Thoracic aorta (tissue), 2 donors: ENCODE measurements around the gene ZNF407. TPM values are rescaled to one million over a fixed set of nuclear protein-coding genes. Genes with fewer than 3 reads are reported as not detected.

Experiments
- ATAC-seq: fragments of 150-250 bp; one replicate; pipeline ENCODE4 v1.8.0; 2017; ENCODE audit warnings: low read depth; ENCODE audit not compliant: insufficient number of reproducible peaks, low FRiP score
- DNase-seq: peaks from one replicate; pipeline ENCODE4 v3.0.0-alpha.2; 2020; ENCODE audit warnings: low spot score
- H3K27ac ChIP-seq, 2 donors: fragments of 200-600 bp; sonication (generic); 1 replicate in 1 of 2; 2 replicates in 1 of 2; pipeline ENCODE4 v1.5.1; 2016; ENCODE audit warnings: mild to moderate bottlenecking in 2 of 2, moderate library complexity in 2 of 2
- H3K27me3 ChIP-seq: fragments of 200-600 bp; sonication (generic); replicated peaks from 2 replicates; pipeline ENCODE4 v1.6.0; 2016; ENCODE audit warnings: mild to moderate bottlenecking; ENCODE audit not compliant: insufficient read depth
- H3K36me3 ChIP-seq: fragments of 200-600 bp; sonication (generic); one replicate; pipeline ENCODE4 v1.5.1; 2016
- H3K4me1 ChIP-seq, 2 donors: fragments of 200-600 bp; sonication (generic); 1 replicate in 1 of 2; 2 replicates in 1 of 2; pipeline versions ENCODE4 v1.5.1 to v1.6.0; 2016; ENCODE audit warnings: low read depth in 2 of 2, mild to moderate bottlenecking in 1 of 2; ENCODE audit not compliant: control insufficient read depth in 1 of 2
- H3K4me3 ChIP-seq: fragments of 200-600 bp; sonication (generic); 2 replicates; pipeline ENCODE4 v1.5.1; 2016; ENCODE audit warnings: mild to moderate bottlenecking
- H3K9me3 ChIP-seq: fragments of 200-600 bp; sonication (generic); 2 replicates; pipeline ENCODE4 v1.5.1; 2016
- CTCF ChIP-seq: fragments of 200-600 bp; sonication (generic); IDR thresholded peaks from one replicate; pipeline ENCODE4 v1.5.1; 2019; ENCODE audit warnings: antibody characterized with exemption
- total RNA-seq, 2 donors: library from RNA; depleted of rRNA; stranded (reverse); fragments of >200 nt; gene quantifications; one replicate each; pipeline versions ENCODE4 v1.1.0 to v1.2.3, GENCODE V29; 2016

Gene ZNF407
- total RNA-seq, 2 donors from 2014 or later: 18.7 to 26.7 TPM

GRCh38 chr18:74662622-74663021, 65.0 kb downstream of the ZNF407 start:
- DNase-seq (no peak), ATAC-seq (no peak)
- no peak overlapping the region for H3K27ac ChIP-seq
- no peaks in the 10 kb centered on the region for H3K27me3 ChIP-seq
- no peak overlapping the region for H3K4me3 ChIP-seq
- TF ChIP-seq CTCF: no peak
- no peaks in the 10 kb centered on the region for H3K9me3 ChIP-seq
- no peaks in the 10 kb centered on the region for H3K4me1 ChIP-seq
- H3K36me3 ChIP-seq: peaks cover 5% of the 10 kb centered on the region

- DNase-seq (no peak), ATAC-seq (no peak)
- H3K27ac ChIP-seq: no peak overlapping the region
- H3K9me3 ChIP-seq: no peaks in the 10 kb centered on the region
- no peak for TF ChIP-seq CTCF
- no peaks in the 10 kb centered on the region for H3K4me1 ChIP-seq
- no peak overlapping the region for H3K4me3 ChIP-seq
- H3K27me3 ChIP-seq: no peaks in the 10 kb centered on the region
- peaks cover 5% of the 10 kb centered on the region for H3K36me3 ChIP-seq
Observed at GRCh38 chr18:74665346-74665745, 67.7 kb downstream of the ZNF407 start.

- no peaks in the 10 kb centered on the region for H3K4me1 ChIP-seq
- H3K9me3 ChIP-seq: no peaks in the 10 kb centered on the region
- H3K36me3 ChIP-seq: peaks cover 5% of the 10 kb centered on the region
- no peak for ATAC-seq
- no peak for TF ChIP-seq CTCF
- no peak for DNase-seq
- no peaks in the 10 kb centered on the region for H3K27me3 ChIP-seq
- no peak overlapping the region for H3K27ac ChIP-seq
- H3K4me3 ChIP-seq: no peak overlapping the region
Observed at GRCh38 chr18:74665905-74666304, 68.2 kb downstream of the ZNF407 start.

GRCh38 chr18:74669136-74669798, 71.6 kb downstream of the ZNF407 start:
- no peak for ATAC-seq
- Histone ChIP-seq H3K4me3 (no peak overlapping the region), H3K4me1 (no peaks in the 10 kb centered on the region), H3K27me3 (no peaks in the 10 kb centered on the region), H3K27ac (no peak overlapping the region), H3K9me3 (no peaks in the 10 kb centered on the region), H3K36me3 (no peaks in the 10 kb centered on the region)
- DNase-seq: no peak
- TF ChIP-seq CTCF: no peak

- Histone ChIP-seq H3K36me3 (no peaks in the 10 kb centered on the region), H3K9me3 (peaks cover under 1% of the 10 kb centered on the region), H3K4me1 (no peaks in the 10 kb centered on the region), H3K27ac (no peak overlapping the region), H3K4me3 (no peak overlapping the region), H3K27me3 (no peaks in the 10 kb centered on the region)
- DNase-seq (no peak), ATAC-seq (no peak)
- TF ChIP-seq CTCF: no peak
Observed at GRCh38 chr18:74672371-74672770, 74.7 kb downstream of the ZNF407 start.
